ENCODE data around the gene SLC25A21.

SLC25A21 gene

DNA sequence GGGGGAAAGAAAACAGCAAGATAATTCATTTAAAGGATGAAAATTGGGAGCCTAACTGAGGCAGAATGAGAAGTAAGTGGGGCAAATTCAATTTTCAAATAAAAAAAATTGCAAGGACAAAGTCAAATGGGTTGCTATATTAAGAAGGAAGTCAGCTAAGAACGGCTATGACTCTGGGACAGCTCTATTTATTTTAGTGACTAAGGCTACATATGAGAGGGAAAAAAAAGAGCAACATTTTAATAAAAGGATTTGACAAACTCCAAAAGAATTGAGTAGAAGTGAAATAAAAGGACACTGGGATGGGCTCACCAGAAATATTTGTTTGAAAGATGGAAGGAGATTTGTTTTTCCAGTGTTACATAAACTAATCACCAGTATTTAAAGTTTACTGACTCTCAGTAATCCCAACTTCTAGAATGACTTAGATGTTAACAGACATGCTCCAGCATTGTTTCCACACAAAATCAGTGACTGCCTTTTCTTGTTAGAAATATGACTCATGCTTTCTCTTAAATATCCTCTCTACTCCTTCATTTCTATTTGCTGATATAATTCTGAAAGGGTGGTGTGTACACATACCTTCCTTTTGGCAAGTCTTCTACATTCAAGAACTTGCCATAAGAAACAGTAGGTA, 198.5 kb downstream of the SLC25A21 start:
- no peak for DNase-seq (ENCODE audit: low read depth, low spot score)
- H3K4me3 ChIP-seq (ENCODE audit: low read length): no peak overlapping the region

DNA sequence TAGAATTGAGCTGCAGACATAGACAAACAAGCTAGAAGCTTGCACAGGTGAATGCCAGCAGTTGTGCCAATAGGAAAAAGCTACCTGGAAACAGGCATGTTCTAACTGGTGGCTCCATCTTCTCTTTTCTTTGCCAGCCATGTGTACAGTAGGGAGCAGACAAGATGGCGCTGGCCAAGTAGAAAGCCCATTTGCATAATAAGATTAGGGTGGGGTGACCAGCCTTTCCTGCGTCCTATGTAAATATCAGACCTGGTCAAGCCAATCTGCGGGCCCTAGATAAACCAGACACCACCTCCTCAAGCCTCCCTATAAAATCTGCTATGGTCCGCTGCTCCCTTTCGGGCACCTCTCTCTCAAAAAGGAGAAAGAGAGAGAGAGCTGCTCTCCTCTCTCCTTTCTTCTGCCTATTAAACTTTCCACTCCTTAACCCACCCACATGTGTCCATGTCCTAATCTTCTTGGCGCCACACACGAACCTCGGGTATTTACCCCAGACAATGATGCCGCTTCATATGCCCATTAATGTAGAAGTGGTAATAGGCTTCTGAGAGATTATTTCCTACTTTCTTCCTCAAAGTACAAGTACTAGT, 201.0 kb downstream of the SLC25A21 start:
- H3K4me3 ChIP-seq (ENCODE audit: low read length): no peak overlapping the region
- DNase-seq (ENCODE audit: low read depth, low spot score): no peak

DNA sequence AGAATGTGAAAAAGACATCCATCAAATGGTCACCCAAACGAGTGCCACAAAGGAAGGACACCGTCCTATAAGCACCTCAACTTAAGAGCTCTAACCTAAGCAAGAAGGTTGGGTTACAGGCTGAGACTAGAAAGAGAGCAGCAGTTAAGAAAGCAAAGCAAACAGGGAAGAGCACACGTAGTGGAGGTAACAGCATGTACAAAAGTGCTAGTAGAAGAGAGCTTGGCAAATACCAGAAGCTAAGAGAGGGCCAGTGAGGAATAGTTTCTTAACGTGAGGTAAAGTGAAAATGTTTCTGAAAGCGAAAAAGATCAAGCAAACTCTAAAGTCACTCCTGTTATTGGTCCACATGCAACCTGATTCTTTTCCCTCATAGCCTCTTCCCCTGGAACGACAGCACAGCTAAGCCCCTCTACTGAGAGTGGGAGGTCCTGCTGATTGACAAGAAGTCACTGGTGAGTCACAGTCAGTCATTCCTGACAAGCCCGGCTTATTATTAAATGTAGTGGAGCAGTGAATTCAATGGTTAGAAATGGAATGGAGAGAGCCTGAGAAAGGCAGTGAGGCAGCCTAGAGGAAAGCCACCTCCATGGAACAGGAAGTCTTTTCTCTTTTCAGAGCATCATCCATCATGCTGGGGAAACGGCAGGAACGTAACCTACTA, 204.4 kb downstream of the SLC25A21 start:
- DNase-seq (ENCODE audit: low read depth, low spot score): no peak
- H3K4me3 ChIP-seq (ENCODE audit: low read length): no peak overlapping the region

DNA sequence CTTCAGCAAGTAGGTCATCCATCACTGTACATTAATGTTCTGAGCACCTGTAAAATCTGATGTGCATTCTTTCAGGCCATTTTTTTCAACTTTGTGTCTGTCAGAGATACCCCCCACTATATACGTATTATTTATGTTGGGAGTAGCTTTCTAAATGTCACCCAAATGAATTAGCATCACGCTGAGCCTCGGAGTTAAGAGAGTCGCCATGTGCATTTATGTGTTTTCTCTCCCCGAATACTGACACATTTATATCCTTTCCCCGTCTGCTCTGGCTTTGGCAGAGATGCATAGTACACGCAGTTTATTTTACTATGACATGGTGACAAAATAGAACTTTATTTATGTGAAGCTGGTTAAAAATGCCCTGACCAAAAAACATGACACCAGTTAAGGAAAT, 216.4 kb downstream of the SLC25A21 start:
- no peak for DNase-seq (ENCODE audit: low read depth, low spot score)

GRCh38 chr14:36955376-36955775, 217.0 kb downstream of the SLC25A21 start:
- DNase-seq (ENCODE audit: low read depth, low spot score): no peak
- H3K4me3 ChIP-seq (ENCODE audit: low read length): no peak overlapping the region

More for the DNA sequence above, 216.4 kb downstream of the SLC25A21 start:
- H3K4me3 ChIP-seq (ENCODE audit: low read length): no peak overlapping the region

GRCh38 chr14:36952689-36953088, 219.7 kb downstream of the SLC25A21 start:
- no peak for DNase-seq (ENCODE audit: low read depth, low spot score)
- no peak overlapping the region for H3K4me3 ChIP-seq (ENCODE audit: low read length)

GRCh38 chr14:36951380-36951911, 221.0 kb downstream of the SLC25A21 start:
- H3K4me3 ChIP-seq (ENCODE audit: low read length): no peak overlapping the region
- DNase-seq (ENCODE audit: low read depth, low spot score): no peak

DNA sequence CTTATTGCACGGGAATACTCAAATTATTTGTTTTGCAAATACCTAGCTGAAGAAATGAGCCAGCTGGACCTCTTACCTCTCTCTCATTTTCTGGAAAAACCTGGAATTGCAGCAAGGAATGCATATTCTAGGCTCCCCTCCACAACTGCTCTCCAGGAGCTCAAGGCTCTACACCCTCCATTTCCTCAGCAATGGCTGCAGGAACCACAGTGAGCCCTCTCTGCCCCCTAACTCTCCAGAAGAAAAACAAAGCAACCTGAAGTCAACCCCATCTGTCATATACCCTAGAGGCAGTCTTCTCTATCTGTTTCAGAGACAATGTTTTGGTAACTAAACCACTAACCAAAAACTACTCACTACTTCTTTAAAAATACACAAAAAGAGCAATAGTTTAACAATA, 221.6 kb downstream of the SLC25A21 start:
- no peak for DNase-seq (ENCODE audit: low read depth, low spot score)
- no peak overlapping the region for H3K4me3 ChIP-seq (ENCODE audit: low read length)

GRCh38 chr14:36949371-36949770, 223.0 kb downstream of the SLC25A21 start:
- DNase-seq (ENCODE audit: low read depth, low spot score): no peak
- no peak overlapping the region for H3K4me3 ChIP-seq (ENCODE audit: low read length)

DNA sequence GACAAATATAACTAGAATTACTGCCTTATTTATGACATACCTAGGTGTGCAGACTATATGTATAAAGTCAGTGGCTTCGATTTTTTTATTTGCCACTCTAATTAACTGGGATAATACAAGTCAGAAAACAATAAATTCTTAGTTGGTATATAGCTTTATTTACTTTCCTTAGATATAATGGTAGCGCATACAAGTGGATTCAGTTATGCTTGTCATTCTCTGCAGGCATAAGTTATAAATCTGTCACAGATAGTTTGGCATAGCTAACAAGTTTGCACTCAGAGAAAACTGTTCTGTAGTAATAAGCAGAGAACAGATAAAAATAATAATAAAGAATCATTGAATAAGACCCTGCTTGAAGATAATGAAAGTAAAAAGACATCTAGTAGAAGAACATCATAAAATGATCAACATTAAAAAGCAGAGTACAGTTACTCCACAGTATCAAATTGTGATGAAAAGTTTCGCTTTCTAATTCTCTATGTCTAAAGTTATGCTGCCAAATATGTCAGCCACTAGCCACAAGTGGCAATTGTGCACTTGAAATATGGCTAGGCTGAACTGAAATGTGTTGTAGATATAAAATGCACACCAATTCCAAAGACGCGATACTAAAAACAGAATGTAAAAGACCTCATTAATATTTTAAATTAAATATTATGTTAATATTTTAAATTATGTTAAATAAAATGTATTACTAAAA, 224.1 kb downstream of the SLC25A21 start:
- DNase-seq (ENCODE audit: low read depth, low spot score): no peak
- no peak overlapping the region for H3K4me3 ChIP-seq (ENCODE audit: low read length)

DNA sequence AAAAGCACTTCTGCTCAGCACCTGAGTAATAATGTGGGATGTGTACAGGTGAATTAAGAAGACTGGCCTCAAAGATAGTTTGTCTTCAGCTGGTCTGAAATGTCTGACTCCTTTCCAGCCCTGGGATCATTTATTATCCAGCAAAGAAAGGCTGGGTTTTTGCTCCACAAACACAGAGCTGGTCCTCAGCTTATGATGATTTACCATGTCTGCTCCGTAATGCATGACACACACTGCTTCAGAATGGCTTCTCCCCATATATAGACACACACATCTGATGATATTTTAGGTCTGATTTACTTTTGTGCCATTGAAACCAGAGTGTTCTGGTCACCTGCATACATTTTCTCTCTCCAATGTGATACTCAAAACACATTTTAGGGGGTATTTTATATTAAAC, 225.0 kb downstream of the SLC25A21 start:
- no peak overlapping the region for H3K4me3 ChIP-seq (ENCODE audit: low read length)
- DNase-seq (ENCODE audit: low read depth, low spot score): no peak

GRCh38 chr14:36946872-36947271, 225.5 kb downstream of the SLC25A21 start:
- DNase-seq (ENCODE audit: low read depth, low spot score): no peak

DNA sequence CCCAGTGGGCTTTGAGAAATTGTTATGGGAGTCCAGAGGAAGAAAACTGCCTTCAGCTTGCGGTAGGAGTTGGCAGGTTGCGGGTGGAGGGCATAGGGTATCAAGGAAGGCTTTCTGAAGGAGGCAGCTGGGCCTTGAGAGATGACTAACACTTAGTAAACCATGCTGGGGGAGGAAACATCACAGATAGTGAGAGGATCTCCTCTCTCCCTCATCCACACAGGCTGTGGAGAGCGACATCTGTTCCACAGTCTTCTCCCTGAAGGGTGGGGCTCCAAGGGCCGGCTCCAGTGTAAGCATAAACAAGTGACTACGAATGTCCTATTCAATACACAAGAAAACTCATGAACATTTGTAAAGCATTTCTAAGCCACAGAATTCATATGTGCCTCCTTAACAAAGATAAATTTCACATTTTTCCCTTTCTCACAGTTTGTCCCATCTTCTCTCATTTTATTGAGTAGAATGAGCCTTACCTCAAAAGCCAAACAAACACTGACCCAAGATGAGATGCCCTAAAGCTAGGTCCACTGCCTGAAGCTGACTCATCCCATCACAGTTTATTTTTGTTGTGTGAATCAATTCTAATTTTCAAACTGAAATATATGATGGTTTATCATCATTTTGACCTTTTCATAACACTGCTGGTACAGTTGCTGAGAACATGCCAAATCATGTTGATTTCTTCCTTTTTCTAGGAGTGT, 227.9 kb downstream of the SLC25A21 start:
- H3K4me3 ChIP-seq (ENCODE audit: low read length): no peak overlapping the region
- DNase-seq (ENCODE audit: low read depth, low spot score): no peak

More at GRCh38 chr14:36946872-36947271, 225.5 kb downstream of the SLC25A21 start:
- H3K4me3 ChIP-seq (ENCODE audit: low read length): no peak overlapping the region

DNA sequence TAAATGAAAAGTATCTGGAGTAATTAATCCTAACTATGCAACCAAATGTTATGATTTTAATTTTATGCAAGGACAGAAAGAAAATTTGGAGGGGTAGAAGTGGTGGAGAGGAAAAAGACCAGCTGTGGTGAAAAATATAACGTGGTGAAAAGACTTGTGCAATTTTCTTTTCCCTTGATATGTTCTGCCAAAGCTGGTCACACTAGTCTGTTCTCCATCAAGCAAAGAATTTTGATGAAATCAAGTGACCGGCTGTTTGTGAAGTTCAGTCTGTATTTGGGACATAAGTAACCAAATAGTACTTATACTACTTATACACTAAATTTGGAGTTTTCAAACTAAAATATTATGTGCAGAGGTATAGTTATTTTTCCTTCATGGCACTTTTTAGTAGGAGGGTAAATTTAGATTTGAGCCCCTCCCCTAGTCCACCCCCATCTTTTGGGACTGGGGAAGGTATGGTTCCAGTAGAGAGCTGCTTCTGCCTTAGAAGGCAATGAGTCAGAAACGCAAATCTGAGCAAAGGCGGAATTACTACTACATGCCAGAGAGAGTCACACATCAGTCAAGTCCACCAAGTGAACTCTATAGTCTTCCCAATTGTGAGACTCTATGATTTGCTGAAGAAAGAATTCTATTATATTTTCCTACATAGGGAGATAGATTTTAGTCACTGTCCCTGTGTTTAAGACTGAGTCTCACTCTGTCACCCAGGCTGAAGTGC, 229.7 kb downstream of the SLC25A21 start:
- DNase-seq (ENCODE audit: low read depth, low spot score): no peak

GRCh38 chr14:36941783-36942521, 230.5 kb downstream of the SLC25A21 start:
- DNase-seq (ENCODE audit: low read depth, low spot score): peak; percentile 42
- H3K4me3 ChIP-seq (ENCODE audit: low read length): no peak overlapping the region

More for the DNA sequence above, 229.7 kb downstream of the SLC25A21 start:
- H3K4me3 ChIP-seq (ENCODE audit: low read length): no peak overlapping the region

DNA sequence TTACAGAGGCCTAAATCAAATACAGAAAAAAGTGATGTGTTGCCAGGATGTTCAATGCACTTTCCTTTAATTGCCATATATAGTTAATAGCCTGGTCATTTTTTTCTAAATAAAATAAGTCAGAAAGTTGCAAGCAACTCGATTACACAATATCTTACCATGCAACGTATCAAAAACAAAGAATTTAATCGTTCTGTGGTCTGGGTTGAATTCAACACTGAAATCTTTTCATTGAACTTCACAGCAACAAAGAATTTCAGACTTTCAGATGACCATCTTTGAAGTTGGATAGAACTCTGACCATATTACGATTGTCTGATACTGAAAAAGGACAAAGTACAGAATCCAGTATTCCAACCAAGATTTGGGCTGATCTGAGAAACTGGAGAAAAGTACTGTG, 231.9 kb downstream of the SLC25A21 start:
- no peak for DNase-seq (ENCODE audit: low read depth, low spot score)
- no peak overlapping the region for H3K4me3 ChIP-seq (ENCODE audit: low read length)

GRCh38 chr14:36939265-36939664, 233.1 kb downstream of the SLC25A21 start:
- DNase-seq (ENCODE audit: low read depth, low spot score): no peak
- no peak overlapping the region for H3K4me3 ChIP-seq (ENCODE audit: low read length)

- H3K4me3 ChIP-seq (ENCODE audit: low read length): no peak overlapping the region
- no peak for DNase-seq (ENCODE audit: low read depth, low spot score)
Observed at GRCh38 chr14:36938678-36939077, 233.7 kb downstream of the SLC25A21 start.

Measured in Jurkat, Clone E6-1 (cell line).